Astrocyte (in vitro differentiated cells and primary cell): ENCODE measurements around the gene ZFYVE28.

Source experiments
- CTCF ChIP-seq: IDR thresholded peaks from 2 replicates; pipeline ENCODE4 v1.5.1; 2011; ENCODE audit warnings: low read depth, mild to moderate bottlenecking, inconsistent platforms, low read length, moderate library complexity; ENCODE audit not compliant: insufficient read depth
- EZH2 ChIP-seq: IDR thresholded peaks from 2 replicates; pipeline ENCODE4 v1.6.1; 2012; ENCODE audit warnings: mild to moderate bottlenecking, low read length, inconsistent platforms; ENCODE audit not compliant: insufficient read depth

GRCh38 chr4:2425386-2426068, 7.1 kb upstream of the ZFYVE28 start:
- no peak for TF ChIP-seq CTCF
- no peak for TF ChIP-seq EZH2
